DMS114 treated with DMSO at 0.1 percent for 48 hours (cell line): Measurements from ENCODE around the gene TMEM88.
"Not testable (repeated sequence)": the region's sequence is repeated elsewhere in the genome, so short reads cannot be mapped to it uniquely, and the experiment has no call there.

ENCODE experiments used
- DNase-seq: peaks from one replicate; lab custom pipeline; 2025; ENCODE audit not compliant: unreplicated experiment; lab: John Stamatoyannopoulos, UW

Gene TMEM88

GRCh38 chr17:7854851-7855659 is at the start of gene TMEM88:
Gene TMEM88, plus strand, starts transcription at chr17:7855066. Its CDS starts 9 bp downstream, at chr17:7855075.
- DNase-seq, result no peak

GRCh38 chr17:7806587-7806986 is 48.3 kb upstream of the TMEM88 start:
- no peak for DNase-seq

GRCh38 chr17:7807206-7807605 is 47.7 kb upstream of the TMEM88 start:
- DNase-seq, result no peak

GRCh38 chr17:7809086-7809790 is 45.6 kb upstream of the TMEM88 start:
- DNase-seq, result no peak

GRCh38 chr17:7809791-7810343 is 45.0 kb upstream of the TMEM88 start:
- DNase-seq, result not testable (repeated sequence)

- DNase-seq, result no peak
Observed at GRCh38 chr17:7811251-7811650, 43.6 kb upstream of the TMEM88 start.

GRCh38 chr17:7814969-7815368 is 39.9 kb upstream of the TMEM88 start:
- no peak for DNase-seq

GRCh38 chr17:7816926-7817642 is 37.8 kb upstream of the TMEM88 start:
- DNase-seq, result no peak

- no peak for DNase-seq
Observed at GRCh38 chr17:7817643-7817964, 37.3 kb upstream of the TMEM88 start.

GRCh38 chr17:7818026-7818425 is 36.8 kb upstream of the TMEM88 start:
- no peak for DNase-seq

- DNase-seq, result no peak
Observed at GRCh38 chr17:7818746-7819645, 35.9 kb upstream of the TMEM88 start.

GRCh38 chr17:7820231-7820630 is 34.6 kb upstream of the TMEM88 start:
- no peak for DNase-seq

- DNase-seq, result no peak
Observed at GRCh38 chr17:7822126-7822525, 32.7 kb upstream of the TMEM88 start.

GRCh38 chr17:7823581-7824001 is 31.3 kb upstream of the TMEM88 start:
- no peak for DNase-seq

- no peak for DNase-seq
Observed at GRCh38 chr17:7824021-7824924, 30.6 kb upstream of the TMEM88 start.

- no peak for DNase-seq
Observed at GRCh38 chr17:7825206-7825990, 29.5 kb upstream of the TMEM88 start.

GRCh38 chr17:7830616-7831015 is 24.2 kb upstream of the TMEM88 start:
- no peak for DNase-seq

GRCh38 chr17:7831233-7831632 is 23.6 kb upstream of the TMEM88 start:
- DNase-seq, result no peak

- no peak for DNase-seq
Observed at GRCh38 chr17:7832431-7832830, 22.4 kb upstream of the TMEM88 start.
